Activated T-helper 9 cell treated with anti-CD3 and anti-CD28 coated beads, Interleukin-2, amount 50 U/mL, for 16 hours (primary cell): Measurements from ENCODE around the gene NXPE2.
"Not testable (repeated sequence)": the region's sequence is repeated elsewhere in the genome, so short reads cannot be mapped to it uniquely, and the experiment has no call there.

ENCODE experiments used
- DNase-seq: peaks from one replicate; pipeline ENCODE4 v3.0.0-alpha.2; 2020; ENCODE audit warnings: low read depth

Gene NXPE2

GRCh38 chr11:114678125-114679036, at the start of gene NXPE2:
TSS of gene NXPE2 (plus strand) at chr11:114678527. CDS start at chr11:114678576, 49 bp downstream.
- DNase-seq = no peak

GRCh38 chr11:114631445-114631965, 46.8 kb upstream of the NXPE2 start:
- DNase-seq = not testable (repeated sequence)

GRCh38 chr11:114639440-114639839, 38.9 kb upstream of the NXPE2 start:
- not testable (repeated sequence) for DNase-seq

GRCh38 chr11:114650661-114651060, 27.7 kb upstream of the NXPE2 start:
- no peak for DNase-seq

- no peak for DNase-seq
Measured at GRCh38 chr11:114651145-114651718, 27.1 kb upstream of the NXPE2 start.

GRCh38 chr11:114653148-114653547, 25.2 kb upstream of the NXPE2 start:
- DNase-seq = no peak

- no peak for DNase-seq
Measured at GRCh38 chr11:114664641-114665040, 13.7 kb upstream of the NXPE2 start.

- DNase-seq = no peak
Measured at GRCh38 chr11:114666760-114667159, 11.6 kb upstream of the NXPE2 start.

GRCh38 chr11:114668109-114668508, 10.2 kb upstream of the NXPE2 start:
- no peak for DNase-seq

GRCh38 chr11:114673661-114674060, 4.7 kb upstream of the NXPE2 start:
- no peak for DNase-seq

- DNase-seq = no peak
Measured at GRCh38 chr11:114679505-114679904, 1.2 kb downstream of the NXPE2 start.

- DNase-seq = no peak
Measured at GRCh38 chr11:114683007-114683406, 4.7 kb downstream of the NXPE2 start.

- no peak for DNase-seq
Measured at GRCh38 chr11:114684636-114685035, 6.3 kb downstream of the NXPE2 start.

- DNase-seq = no peak
Measured at GRCh38 chr11:114685097-114685496, 6.8 kb downstream of the NXPE2 start.

GRCh38 chr11:114705280-114706024, 27.1 kb downstream of the NXPE2 start:
- DNase-seq = no peak

GRCh38 chr11:114709960-114710359, 31.6 kb downstream of the NXPE2 start:
- no peak for DNase-seq

- no peak for DNase-seq
Measured at GRCh38 chr11:114713756-114714155, 35.4 kb downstream of the NXPE2 start.

- no peak for DNase-seq
Measured at GRCh38 chr11:114719562-114719961, 41.2 kb downstream of the NXPE2 start.

GRCh38 chr11:114724916-114725524, 46.7 kb downstream of the NXPE2 start:
- DNase-seq = no peak

- DNase-seq = no peak
Measured at GRCh38 chr11:114725623-114726022, 47.3 kb downstream of the NXPE2 start.

GRCh38 chr11:114736806-114737205, 58.5 kb downstream of the NXPE2 start:
- no peak for DNase-seq

- DNase-seq = no peak
Measured at GRCh38 chr11:114738954-114739353, 60.6 kb downstream of the NXPE2 start.
